ENCODE data around the gene SLC8A3.

SLC8A3 gene

DNA sequence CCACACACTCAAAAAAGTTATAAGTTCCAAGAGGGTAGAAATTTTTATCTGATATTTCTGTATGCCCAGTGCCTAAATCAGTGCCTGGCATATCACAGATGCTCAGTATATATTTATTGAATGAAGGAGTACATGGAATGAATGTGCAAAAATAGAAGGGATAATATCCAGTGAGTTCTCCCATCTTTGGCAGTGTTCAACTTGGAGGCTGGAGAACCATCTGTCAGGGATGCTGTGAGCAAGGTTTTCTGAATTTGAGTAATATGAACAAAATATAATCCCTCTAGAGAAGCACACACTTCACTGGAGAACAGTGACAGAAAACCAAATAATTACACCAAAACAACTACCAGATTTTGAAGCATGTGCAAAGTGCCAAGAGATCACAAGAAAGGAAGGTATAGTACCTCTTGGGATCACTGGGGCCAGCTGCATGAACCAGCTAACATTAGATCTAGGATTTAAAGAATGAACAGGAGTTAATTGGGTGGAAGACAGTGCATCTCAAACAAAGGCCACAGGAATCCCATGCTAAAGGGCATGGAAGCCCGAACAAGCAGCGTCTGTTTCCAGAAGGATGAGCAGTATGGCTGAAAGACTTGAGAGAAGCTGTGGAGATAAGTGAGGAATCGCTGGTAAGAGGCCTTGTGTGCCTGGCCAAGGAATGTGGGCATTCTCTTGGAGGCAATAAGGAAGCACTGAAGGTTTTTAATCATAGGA, 11.5 kb downstream of the SLC8A3 start:
- DNase-seq (ENCODE audit: low spot score) = no peak

DNA sequence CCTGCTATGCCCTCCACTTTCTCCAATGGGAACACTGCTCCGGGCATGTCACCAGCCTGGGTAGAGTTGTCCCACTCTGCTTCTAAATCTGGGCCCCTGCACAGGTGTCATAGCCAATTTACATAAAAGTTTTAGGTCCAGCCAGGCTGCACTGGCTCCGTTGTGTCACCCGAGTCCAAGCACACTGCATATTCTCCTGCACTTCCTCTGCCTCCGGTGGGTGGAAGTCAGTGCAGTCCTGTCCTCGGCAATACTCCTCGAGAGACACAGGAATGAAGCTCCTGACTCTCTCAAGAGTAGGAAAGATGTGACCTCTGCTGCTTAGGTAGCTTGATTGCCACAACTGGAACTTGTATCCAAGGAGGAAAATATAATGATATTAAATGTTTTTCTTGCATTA, 15.2 kb downstream of the SLC8A3 start:
- no peak for DNase-seq (ENCODE audit: low spot score)

DNA sequence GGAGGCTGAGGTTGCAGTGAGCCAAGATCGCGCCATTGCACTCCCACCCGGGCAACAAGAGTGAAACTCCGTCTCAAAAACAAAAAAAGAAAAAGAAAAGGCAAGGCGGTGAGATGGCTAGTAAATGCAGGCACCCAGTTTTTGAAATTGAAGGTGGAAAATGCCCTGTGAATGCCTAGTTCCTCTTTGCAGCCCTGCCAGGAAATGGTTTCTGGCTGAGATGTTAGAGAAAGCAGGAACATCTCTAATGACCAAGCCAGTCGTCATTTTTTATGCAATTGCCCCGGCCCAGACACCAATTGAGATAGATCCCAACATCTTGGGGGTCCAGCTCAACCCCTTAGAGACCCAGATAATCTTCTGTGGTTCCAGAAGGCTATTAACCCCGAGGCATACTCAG, 17.0 kb downstream of the SLC8A3 start:
- no peak for DNase-seq (ENCODE audit: low spot score)

DNA sequence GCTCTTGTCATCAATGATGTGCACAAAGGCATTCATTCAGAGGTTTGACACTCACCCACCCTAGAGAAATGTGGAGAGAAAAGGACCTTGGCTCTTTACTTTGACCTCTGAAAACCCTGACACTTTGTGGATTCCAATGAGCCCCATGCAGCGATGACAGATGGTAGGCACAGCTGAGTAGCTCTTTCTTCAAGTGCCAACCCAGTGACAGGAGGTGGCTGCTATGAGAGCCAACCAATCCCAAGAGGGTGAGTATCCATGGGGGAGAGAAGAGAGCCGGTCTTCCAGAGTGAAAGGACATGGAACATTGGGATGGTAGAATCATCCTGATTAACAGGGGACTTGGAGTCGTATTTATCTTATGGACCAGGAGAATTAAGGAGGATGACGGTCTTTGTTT, 17.8 kb downstream of the SLC8A3 start:
- DNase-seq (ENCODE audit: low spot score) = no peak

DNA sequence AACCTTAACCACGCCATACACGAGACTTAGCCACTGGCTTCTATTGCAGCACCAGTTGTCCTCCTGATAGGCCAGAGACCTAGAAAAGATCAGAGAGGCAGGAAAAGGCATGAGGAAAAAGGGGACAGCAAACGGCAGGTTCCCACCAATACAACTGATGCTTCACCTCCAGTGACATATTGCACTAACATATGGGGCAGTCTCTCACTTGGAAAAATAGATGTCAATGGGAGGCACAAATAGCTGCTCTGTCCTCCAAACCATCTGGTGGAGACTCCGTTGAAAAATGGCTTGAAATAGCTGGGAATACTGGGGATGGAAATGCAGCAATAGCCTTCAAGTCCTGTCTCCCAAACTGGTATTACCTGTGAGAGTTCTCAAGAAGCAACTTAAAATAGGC, 20.3 kb downstream of the SLC8A3 start:
- DNase-seq (ENCODE audit: low spot score) = no peak

- no peak for DNase-seq (ENCODE audit: low spot score)
These were observed 22.1 kb downstream of the SLC8A3 start for GRCh38 chr14:70166530-70167203.

DNA sequence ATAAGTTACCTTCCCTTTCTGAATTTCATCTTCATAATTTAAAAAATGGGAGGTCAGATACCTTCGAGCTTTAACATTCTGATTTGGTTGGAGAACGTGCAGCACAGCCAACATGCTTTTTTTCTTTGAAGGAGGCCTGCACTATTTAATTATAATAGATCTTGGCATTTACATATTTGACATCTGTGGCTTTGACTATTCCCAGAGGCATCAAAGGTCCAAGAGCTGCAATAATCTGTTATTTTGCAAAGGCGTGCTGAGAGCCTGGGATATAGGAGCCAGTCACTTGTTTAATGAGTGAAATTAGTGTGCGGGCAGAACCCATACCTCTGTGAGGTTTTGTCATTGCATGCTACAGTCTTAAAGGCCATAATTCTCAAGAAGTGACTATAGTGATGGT, 26.4 kb downstream of the SLC8A3 start:
- DNase-seq (ENCODE audit: low spot score) = no peak

GRCh38 chr14:70156592-70156991, 32.2 kb downstream of the SLC8A3 start:
- no peak for DNase-seq (ENCODE audit: low spot score)

- no peak for DNase-seq (ENCODE audit: low spot score)
These were observed 36.0 kb downstream of the SLC8A3 start for GRCh38 chr14:70152704-70153103.

DNA sequence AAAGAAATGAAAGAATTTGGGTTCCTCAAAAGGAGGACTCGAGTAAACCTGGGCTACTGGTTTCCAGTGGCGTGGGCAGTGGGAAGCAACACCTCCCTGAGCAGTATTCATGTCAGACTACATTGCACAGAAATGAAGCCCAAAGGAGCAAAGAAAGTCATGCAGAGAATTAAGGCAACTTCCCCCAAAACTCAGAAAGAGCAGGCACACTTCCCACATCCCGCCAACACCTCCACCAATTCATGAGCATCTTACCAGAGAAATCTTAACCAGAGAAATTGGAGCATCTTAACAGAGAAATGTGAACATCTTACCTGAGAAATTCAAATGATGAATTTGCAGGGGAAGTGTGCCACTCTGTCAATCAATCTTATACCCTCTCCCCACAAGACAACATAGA, 36.7 kb downstream of the SLC8A3 start:
- no peak for DNase-seq (ENCODE audit: low spot score)

DNA sequence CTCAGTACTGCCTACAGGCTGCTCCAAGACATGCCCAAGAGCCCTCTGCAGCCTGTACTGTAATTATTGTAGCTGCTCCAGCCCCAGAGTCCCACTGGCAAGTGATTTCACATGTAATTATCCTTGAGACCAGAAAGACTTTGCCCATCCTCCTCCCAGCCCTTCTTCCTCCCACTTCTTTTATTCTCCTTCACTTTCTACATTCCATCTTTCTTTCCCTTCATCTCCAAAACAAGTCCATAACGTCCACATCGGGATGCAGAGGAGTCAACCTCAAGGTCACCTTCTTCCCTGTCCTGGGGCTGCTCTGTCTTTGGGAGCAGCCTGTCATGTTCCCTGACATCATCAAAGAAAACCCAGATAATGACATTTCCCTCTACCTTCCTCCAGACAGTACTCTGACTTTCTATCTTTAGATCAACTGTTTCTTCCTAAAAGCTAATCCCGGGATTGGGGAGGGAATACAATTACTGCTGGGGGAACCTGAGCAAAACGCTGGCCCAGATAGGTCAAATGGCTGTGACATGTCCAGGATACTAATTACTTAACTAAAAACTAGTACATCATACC, 39.1 kb downstream of the SLC8A3 start:
- DNase-seq (ENCODE audit: low spot score) = no peak

GRCh38 chr14:70148911-70149595, 39.7 kb downstream of the SLC8A3 start:
- no peak for DNase-seq (ENCODE audit: low spot score)

DNA sequence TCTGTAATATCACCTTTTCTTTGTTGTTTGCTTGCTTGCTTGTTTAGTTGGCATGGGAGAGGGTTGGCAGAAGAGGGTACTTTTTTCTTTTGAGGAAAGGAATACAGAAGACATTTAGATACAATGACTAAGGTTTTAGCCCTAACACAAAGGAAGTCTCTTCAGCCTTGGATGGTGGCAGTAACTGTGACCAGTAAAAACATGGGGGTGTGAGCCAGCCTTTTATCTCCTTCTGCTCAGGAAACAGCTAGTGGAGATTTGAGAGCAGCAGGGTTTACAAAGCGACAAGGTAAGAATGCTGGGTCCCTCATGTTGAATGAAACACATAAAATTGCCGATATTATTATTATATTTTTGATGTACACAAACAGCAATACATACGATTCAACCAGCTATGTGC, 40.4 kb downstream of the SLC8A3 start:
- DNase-seq (ENCODE audit: low spot score) = no peak

GRCh38 chr14:70144046-70144445, 44.7 kb downstream of the SLC8A3 start:
- DNase-seq (ENCODE audit: low spot score) = no peak

DNA sequence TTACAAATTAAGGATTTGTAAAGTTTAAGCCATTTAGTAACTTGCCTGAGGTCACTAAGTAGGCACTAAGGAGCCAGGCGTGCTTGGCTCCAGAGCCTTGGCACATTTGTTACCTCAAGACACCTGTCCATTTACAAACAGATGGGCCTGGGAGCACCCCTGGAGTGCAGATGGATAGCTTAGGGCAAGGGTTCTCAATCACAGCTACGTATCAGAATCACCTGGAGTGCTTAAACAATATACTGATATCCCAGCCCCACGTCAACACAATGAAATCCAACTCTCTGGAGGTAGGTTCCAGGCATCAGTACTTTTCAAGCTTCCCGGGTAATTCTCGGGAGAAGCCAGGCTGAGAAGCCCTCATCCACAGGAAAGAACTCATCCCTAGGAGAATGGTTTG, 45.4 kb downstream of the SLC8A3 start:
- DNase-seq (ENCODE audit: low spot score) = no peak

DNA sequence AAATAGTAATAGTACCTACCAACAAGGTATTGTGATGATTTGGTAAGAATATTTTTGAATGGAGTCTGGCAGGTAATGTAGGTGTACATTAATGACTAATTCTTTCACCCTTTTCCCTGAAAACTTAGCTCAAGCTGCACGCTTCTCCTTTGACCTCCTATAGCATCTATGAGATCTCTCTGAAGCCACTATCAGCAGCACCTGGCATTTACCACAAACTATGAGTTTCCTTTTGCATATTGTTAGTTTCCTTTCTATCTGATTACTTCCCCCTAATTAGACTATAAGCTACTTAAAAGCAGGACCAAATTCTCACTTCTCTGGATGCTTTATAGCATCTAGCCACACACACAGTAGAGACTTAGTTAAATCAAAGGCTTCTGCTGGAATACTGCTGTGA, 48.1 kb downstream of the SLC8A3 start:
- DNase-seq (ENCODE audit: low spot score) = no peak

- DNase-seq (ENCODE audit: low spot score) = no peak
These were observed 49.4 kb downstream of the SLC8A3 start for GRCh38 chr14:70139384-70139783.

GRCh38 chr14:70137788-70138187, 51.0 kb downstream of the SLC8A3 start:
- DNase-seq (ENCODE audit: low spot score) = no peak

DNA sequence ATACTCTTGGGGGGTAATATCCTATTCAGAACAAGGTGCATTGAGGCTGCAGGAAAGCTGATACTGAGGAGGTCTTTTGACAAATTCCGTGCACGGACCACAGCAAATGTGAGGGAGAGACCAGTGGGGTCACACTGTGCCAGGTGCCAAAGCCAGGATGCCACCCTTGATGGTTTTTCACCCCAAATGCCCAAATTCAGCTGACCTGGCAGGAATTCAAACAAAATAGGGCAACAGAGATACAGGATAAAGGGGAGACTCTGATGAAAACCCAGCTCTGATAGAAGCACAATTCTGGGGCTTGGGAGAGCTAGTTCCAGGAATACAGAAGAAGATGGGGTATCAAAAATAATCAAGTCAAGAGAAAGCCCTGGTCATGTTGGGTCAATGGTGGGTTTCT, 55.3 kb downstream of the SLC8A3 start:
- no peak for DNase-seq (ENCODE audit: low spot score)

DNA sequence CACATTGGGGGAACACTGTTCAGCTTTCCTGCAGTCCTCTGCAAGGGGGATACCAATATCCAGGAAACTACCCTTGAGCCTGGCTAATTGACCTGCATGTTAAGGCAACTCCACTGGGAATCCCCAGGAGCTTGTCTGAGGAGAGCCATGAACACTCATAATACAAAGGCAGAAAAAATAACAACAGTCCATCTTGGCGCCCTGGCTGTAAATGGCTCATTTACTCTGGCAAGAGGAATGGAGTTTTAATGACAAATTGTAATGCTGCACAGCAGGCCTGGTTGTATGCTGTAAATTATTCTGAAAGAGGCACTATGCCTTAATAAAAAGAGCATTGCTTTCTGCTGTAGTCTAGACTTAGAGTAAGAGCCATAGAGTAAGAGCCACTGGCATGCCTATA, 58.3 kb downstream of the SLC8A3 start:
- DNase-seq (ENCODE audit: low spot score) = no peak

DNA sequence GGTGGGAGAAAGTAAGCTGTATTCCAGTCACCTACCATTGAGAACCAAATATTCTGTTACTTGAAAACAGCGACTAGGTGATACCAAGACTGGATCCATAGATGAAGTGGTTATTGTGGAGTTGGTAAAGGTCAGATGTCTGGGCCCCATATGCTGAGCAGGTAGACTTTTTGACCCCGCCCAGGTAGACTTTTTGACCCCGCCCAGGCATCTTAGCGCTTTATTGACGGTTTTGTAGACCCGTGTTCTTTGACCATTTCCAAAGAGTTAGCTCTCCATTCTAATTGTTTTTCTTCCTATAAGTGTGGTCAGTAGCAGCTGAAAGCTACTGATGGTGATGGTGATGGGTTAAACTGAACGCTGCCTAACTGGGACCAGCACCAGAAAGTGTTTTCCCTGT, 61.6 kb downstream of the SLC8A3 start:
- DNase-seq (ENCODE audit: low spot score) = no peak

DNA sequence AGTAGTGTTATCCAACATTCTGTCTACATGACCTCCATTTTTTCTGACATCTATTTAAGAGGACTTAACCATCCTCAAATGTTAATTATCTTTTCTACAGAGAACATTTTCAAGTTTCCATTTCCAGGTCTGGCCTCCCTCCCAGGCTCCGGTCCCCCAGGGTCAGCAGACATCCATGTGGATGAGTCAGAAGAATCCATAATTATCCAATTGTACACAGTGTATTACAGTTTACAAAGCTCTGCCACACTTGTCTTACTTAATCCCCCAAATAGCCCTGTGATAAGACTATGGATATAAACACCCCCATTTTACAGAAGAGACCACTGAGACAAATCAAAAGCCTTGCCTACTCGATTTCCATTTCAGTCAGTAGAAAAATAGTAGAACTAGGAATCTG, 65.0 kb downstream of the SLC8A3 start:
- no peak for DNase-seq (ENCODE audit: low spot score)

- no peak for DNase-seq (ENCODE audit: low spot score)
These were observed 67.2 kb downstream of the SLC8A3 start for GRCh38 chr14:70121521-70121920.

Data from AG20443 (cell line).